ENCODE data around the gene BRD3.
"Not testable (repeated sequence)": the region's sequence is repeated elsewhere in the genome, so short reads cannot be mapped to it uniquely, and the experiment has no call there.

Gene BRD3

DNA sequence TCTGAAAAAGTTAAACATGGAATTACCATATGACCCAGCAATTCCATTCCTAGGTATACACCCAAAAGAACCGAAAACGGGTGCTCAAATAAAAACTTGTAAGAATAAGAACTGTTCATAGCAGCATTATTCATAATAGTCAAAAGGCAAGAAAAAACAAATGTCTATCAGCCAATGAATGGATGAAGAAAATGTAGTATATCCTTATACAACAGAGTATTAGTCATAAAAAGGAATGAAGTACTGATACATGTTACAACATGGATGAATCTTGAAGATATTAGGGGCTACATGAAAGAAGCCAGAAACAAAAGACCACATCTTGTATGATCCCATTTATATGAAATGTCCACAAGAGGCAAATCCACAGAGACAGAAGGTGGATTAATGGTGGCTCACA lies 15.6 kb upstream of the BRD3 start:
- H3K27ac ChIP-seq = no peak overlapping the region
- no peaks in the 10 kb centered on the region for H3K9me3 ChIP-seq
- H3K36me3 ChIP-seq = no peaks in the 10 kb centered on the region
- no peaks in the 10 kb centered on the region for H3K4me1 ChIP-seq (ENCODE audit: control insufficient read depth in 1 of 2, insufficient read depth in 1 of 2, low read depth in 1 of 2, low read length in 1 of 2)
- H3K4me3 ChIP-seq (ENCODE audit: low read depth in 1 of 2, low read length in 1 of 2) = no peak overlapping the region
- TF ChIP-seq, protein P1, sequence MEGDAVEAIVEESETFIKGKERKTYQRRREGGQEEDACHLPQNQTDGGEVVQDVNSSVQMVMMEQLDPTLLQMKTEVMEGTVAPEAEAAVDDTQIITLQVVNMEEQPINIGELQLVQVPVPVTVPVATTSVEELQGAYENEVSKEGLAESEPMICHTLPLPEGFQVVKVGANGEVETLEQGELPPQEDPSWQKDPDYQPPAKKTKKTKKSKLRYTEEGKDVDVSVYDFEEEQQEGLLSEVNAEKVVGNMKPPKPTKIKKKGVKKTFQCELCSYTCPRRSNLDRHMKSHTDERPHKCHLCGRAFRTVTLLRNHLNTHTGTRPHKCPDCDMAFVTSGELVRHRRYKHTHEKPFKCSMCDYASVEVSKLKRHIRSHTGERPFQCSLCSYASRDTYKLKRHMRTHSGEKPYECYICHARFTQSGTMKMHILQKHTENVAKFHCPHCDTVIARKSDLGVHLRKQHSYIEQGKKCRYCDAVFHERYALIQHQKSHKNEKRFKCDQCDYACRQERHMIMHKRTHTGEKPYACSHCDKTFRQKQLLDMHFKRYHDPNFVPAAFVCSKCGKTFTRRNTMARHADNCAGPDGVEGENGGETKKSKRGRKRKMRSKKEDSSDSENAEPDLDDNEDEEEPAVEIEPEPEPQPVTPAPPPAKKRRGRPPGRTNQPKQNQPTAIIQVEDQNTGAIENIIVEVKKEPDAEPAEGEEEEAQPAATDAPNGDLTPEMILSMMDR (IDR thresholded peaks at IDR 0.05) = no peak
- H3K27me3 ChIP-seq = peaks cover 23% of the 10 kb centered on the region

DNA sequence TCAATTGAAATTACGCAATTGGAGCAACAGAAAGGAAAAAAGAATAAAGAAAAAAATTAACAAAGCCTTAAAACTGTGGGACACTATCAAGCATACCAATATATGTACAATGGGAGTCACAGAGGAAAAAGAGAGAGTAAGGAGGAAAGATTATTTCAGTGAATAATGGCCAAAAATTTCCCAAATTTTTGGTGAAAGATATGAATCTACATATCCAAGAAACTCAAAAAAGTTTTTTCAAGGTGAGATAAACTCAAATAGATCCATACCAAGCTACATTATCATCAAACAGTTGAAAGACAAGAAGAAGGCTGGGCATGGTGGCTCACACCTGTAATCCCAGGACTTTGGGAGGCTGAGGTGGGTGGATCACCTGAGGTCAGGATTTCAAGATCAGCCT lies 8.8 kb upstream of the BRD3 start:
- TF ChIP-seq, protein P1 (IDR thresholded peaks at IDR 0.05) = no peak
- Histone ChIP-seq H3K27ac (no peak overlapping the region), H3K9me3 (no peaks in the 10 kb centered on the region), H3K36me3 (no peaks in the 10 kb centered on the region), H3K4me1 (ENCODE audit: control insufficient read depth in 1 of 2, insufficient read depth in 1 of 2, low read depth in 1 of 2, low read length in 1 of 2) (no peaks in the 10 kb centered on the region), H3K4me3 (ENCODE audit: low read depth in 1 of 2, low read length in 1 of 2) (no peak overlapping the region), H3K27me3 (peaks cover 20% of the 10 kb centered on the region)

DNA sequence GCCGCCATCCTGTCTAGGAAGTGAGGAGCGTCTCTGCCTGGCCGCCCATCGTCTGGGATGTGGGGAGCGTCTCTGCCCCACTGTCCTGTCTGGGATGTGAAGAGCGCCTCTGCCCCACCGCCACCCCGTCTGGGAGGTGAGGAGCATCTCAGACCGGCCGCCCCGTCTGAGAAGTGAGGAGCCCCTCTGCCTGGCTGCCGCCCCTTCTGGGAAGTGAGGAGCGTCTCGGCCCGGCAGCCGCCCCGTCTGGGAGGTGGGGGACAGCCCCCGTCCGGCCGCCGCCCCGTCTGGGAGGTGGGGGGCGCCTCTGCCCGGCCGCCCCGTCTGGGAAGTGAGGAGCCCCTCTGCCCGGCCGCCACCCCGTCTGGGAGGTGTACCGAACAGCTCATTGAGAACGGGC lies 7.9 kb upstream of the BRD3 start:
- H3K27ac ChIP-seq; H3K4me1 ChIP-seq (ENCODE audit: control insufficient read depth in 1 of 2, insufficient read depth in 1 of 2, low read depth in 1 of 2, low read length in 1 of 2); H3K4me3 ChIP-seq (ENCODE audit: low read depth in 1 of 2, low read length in 1 of 2); H3K9me3 ChIP-seq; H3K36me3 ChIP-seq: not testable (repeated sequence)
- peaks cover 26% of the 10 kb centered on the region for H3K27me3 ChIP-seq

DNA sequence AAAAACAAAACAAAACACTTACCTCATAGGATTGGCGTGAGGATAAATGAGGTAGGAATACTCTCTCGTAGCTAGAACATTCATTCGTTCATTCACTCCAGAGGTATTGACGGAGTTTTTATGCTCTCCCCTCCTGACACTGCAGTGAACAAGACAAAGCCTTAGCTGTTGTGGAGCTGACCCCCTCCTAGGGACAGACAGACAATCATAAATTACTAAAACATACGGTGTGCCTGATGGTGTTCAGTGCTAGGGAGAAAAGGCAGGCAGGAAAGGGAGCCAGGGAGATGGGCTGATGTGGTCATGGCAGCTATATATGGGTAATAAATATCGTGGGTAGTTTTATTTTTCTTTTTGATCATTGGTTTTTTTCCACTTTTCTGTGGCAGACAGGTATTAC lies 5.7 kb upstream of the BRD3 start:
- no peaks in the 10 kb centered on the region for H3K36me3 ChIP-seq
- TF ChIP-seq, protein P1 (IDR thresholded peaks at IDR 0.05) = no peak
- H3K4me3 ChIP-seq (ENCODE audit: low read depth in 1 of 2, low read length in 1 of 2) = no peak overlapping the region
- H3K4me1 ChIP-seq (ENCODE audit: control insufficient read depth in 1 of 2, insufficient read depth in 1 of 2, low read depth in 1 of 2, low read length in 1 of 2) = peaks cover 6 to 7% of the 10 kb centered on the region in 2 experiments
- no peak overlapping the region for H3K27ac ChIP-seq
- H3K27me3 ChIP-seq = peaks cover 44% of the 10 kb centered on the region
- H3K9me3 ChIP-seq = no peaks in the 10 kb centered on the region

DNA sequence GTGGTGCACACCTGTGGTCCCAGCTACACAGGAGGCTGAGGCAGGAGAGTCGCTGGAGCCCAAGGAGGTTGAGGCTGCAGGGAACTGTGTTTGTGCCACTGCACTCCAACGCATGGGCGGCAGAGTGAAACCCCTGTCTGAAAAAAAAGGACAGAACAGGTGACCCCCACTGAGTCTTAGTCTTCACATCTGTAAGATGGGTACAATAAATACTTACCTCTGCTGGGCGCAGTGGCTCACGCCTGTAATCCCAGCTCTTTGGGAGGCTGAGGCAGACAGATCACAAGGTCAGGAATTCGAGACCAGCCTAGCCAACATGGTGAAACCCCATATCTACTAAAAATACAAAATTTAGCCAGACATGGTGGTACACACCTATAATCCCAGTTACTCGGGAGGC lies 4.9 kb upstream of the BRD3 start:
- not testable (repeated sequence) for H3K4me3 ChIP-seq (ENCODE audit: low read depth in 1 of 2, low read length in 1 of 2); H3K36me3 ChIP-seq; H3K4me1 ChIP-seq (ENCODE audit: control insufficient read depth in 1 of 2, insufficient read depth in 1 of 2, low read depth in 1 of 2, low read length in 1 of 2); H3K9me3 ChIP-seq; H3K27ac ChIP-seq
- H3K27me3 ChIP-seq = peaks cover 44% of the 10 kb centered on the region

DNA sequence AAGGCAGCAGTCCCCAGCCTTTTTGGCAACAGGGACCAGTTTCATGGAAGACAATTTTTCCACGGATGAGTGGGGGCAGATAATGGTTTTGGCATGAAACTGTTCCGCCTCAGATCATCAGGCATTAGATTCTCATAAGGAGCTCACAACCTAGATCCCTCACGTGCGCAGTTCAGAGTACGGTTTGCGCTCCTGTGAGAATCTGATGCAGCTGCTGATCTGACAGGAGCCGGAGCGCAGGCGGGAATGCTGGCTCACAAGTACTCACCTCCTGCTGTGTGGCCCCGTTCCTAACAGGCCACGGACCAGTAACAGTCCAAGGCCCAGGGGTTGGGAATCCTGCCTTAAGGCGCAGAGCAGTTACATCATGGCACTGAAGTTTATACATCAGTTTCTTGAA lies 3.3 kb upstream of the BRD3 start:
- H3K27me3 ChIP-seq = peaks cover 44% of the 10 kb centered on the region
- TF ChIP-seq, protein P1 (IDR thresholded peaks at IDR 0.05) = no peak
- H3K4me3 ChIP-seq (ENCODE audit: low read depth in 1 of 2, low read length in 1 of 2) = no peak overlapping the region
- no peaks in the 10 kb centered on the region for H3K9me3 ChIP-seq
- H3K4me1 ChIP-seq (ENCODE audit: control insufficient read depth in 1 of 2, insufficient read depth in 1 of 2, low read depth in 1 of 2, low read length in 1 of 2) = peaks cover 15 to 17% of the 10 kb centered on the region in 2 experiments
- H3K36me3 ChIP-seq = no peaks in the 10 kb centered on the region
- H3K27ac ChIP-seq = no peak overlapping the region

All from neutrophil (primary cell).